ENCODE measurements around the gene BCDIN3D. TPM values are rescaled to one million over a fixed set of nuclear protein-coding genes. Genes with fewer than 3 reads are reported as not detected.

The BCDIN3D gene
- 4.7 to 5.1 TPM (median 4.7 TPM) in 5 replicates for total RNA-seq (2022; extraction: Qiagen RNA extraction; ENCODE audit: low read depth)

GRCh38 chr12:49842519-49843352 lies at the start of gene BCDIN3D:
Gene BCDIN3D, minus strand, starts transcription at chr12:49843106. Its CDS starts 19 bp downstream, at chr12:49843087.

GRCh38 chr12:49828133-49829091 lies 14.5 kb downstream of the BCDIN3D start, which contains the start of gene NCKAP5L:
Gene NCKAP5L, minus strand, starts transcription at chr12:49828413. Its CDS starts 24,369 bp downstream, at chr12:49804044.

Other genes starting within 250 kb of the BCDIN3D start
- 0.08 to 0.15 TPM (median 0.11 TPM) in 5 replicates for gene FAM186B, start 237.5 kb downstream of the BCDIN3D start, total RNA-seq (2022; extraction: Qiagen RNA extraction; ENCODE audit: low read depth)
- 5.9 to 8.7 TPM (median 7.3 TPM) in 5 replicates for gene PRPF40B, start 219.5 kb downstream of the BCDIN3D start, total RNA-seq (2022; extraction: Qiagen RNA extraction; ENCODE audit: low read depth)
- gene FMNL3, start 135.7 kb downstream of the BCDIN3D start, total RNA-seq (2022; extraction: Qiagen RNA extraction; ENCODE audit: low read depth), result 1.6 to 2.2 TPM (median 1.9 TPM) in 5 replicates
- 404 to 512 TPM (median 480 TPM) in 5 replicates for gene TMBIM6, start 101.5 kb downstream of the BCDIN3D start, total RNA-seq (2022; extraction: Qiagen RNA extraction; ENCODE audit: low read depth)
- 6.8 to 9.0 TPM (median 7.6 TPM) in 5 replicates for gene NCKAP5L, start 14.7 kb downstream of the BCDIN3D start, total RNA-seq (2022; extraction: Qiagen RNA extraction; ENCODE audit: low read depth)
- gene FAIM2, start 60.8 kb upstream of the BCDIN3D start, total RNA-seq (2022; extraction: Qiagen RNA extraction; ENCODE audit: low read depth), result 0.06 to 0.14 TPM in 2 of 5 replicates, not detected in the others
- not detected in 5 replicates for gene AQP2, start 107.6 kb upstream of the BCDIN3D start, total RNA-seq (2022; extraction: Qiagen RNA extraction; ENCODE audit: low read depth)
- not detected in 5 replicates for gene AQP5, start 118.8 kb upstream of the BCDIN3D start, total RNA-seq (2022; extraction: Qiagen RNA extraction; ENCODE audit: low read depth)
- gene AQP6, start 129.8 kb upstream of the BCDIN3D start, total RNA-seq (2022; extraction: Qiagen RNA extraction; ENCODE audit: low read depth), result not detected in 5 replicates
- gene RACGAP1, start 182.4 kb upstream of the BCDIN3D start, total RNA-seq (2022; extraction: Qiagen RNA extraction; ENCODE audit: low read depth), result 75.5 to 97.3 TPM (median 82.6 TPM) in 5 replicates
- 4.8 to 7.1 TPM (median 5.9 TPM) in 5 replicates for gene ASIC1, start 214.5 kb upstream of the BCDIN3D start, total RNA-seq (2022; extraction: Qiagen RNA extraction; ENCODE audit: low read depth)
- gene SMARCD1, start 242.2 kb upstream of the BCDIN3D start, total RNA-seq (2022; extraction: Qiagen RNA extraction; ENCODE audit: low read depth), result 69.5 to 78.9 TPM (median 73.6 TPM) in 5 replicates